ENCODE results near the gene WWC1.

DNA sequence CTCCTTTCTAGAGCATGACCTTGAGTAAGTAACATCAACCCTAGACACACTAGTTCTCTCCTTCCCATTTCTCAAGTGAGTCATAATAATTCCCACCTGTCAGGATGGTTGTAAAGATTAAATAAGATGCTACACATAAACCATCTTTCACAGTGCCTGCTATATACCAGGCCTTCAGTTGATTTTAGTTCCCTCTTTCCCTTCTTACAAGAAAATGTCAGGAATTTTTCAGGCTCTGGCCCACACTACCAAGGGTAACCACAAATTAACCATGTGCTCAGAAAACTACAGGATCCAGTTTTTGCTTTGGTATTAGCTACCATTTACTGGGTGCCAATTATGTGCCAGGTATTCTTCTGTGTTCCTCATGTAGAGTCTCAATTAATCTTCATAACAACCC is 152.1 kb downstream of the WWC1 start:
- TF ChIP-seq, protein P1, sequence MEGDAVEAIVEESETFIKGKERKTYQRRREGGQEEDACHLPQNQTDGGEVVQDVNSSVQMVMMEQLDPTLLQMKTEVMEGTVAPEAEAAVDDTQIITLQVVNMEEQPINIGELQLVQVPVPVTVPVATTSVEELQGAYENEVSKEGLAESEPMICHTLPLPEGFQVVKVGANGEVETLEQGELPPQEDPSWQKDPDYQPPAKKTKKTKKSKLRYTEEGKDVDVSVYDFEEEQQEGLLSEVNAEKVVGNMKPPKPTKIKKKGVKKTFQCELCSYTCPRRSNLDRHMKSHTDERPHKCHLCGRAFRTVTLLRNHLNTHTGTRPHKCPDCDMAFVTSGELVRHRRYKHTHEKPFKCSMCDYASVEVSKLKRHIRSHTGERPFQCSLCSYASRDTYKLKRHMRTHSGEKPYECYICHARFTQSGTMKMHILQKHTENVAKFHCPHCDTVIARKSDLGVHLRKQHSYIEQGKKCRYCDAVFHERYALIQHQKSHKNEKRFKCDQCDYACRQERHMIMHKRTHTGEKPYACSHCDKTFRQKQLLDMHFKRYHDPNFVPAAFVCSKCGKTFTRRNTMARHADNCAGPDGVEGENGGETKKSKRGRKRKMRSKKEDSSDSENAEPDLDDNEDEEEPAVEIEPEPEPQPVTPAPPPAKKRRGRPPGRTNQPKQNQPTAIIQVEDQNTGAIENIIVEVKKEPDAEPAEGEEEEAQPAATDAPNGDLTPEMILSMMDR (IDR thresholded peaks at IDR 0.05; ENCODE audit: low read length), result no peak
- TF ChIP-seq EZH2 (optimal IDR thresholded peaks at IDR 0.05; ENCODE audit: low read depth, low read length), result no peak
- no peak for TF ChIP-seq EZH2phosphoT487 (IDR thresholded peaks at IDR 0.05; ENCODE audit: low read length)
